ENCODE results near the gene MYOCD.

GRCh38 chr17:12632785-12633184, 32.9 kb upstream of the MYOCD start:
- no peak for TF ChIP-seq EP300 (IDR thresholded peaks at IDR 0.05)
- no peak for TF ChIP-seq CTCF (IDR thresholded peaks at IDR 0.05)
- TF ChIP-seq POLR2A (IDR thresholded peaks at IDR 0.05; ENCODE audit: low read depth) = no peak
- no peak for TF ChIP-seq POLR2AphosphoS5 (IDR thresholded peaks at IDR 0.05)

All from esophagus muscularis mucosa (tissue), 4 donors.